ENCODE data around the gene LPCAT4. TPM values are rescaled to one million over a fixed set of nuclear protein-coding genes. Genes with fewer than 3 reads are reported as not detected.

LPCAT4 gene
- total RNA-seq, 1 experiment from 2014 or later = 77.1 TPM

DNA sequence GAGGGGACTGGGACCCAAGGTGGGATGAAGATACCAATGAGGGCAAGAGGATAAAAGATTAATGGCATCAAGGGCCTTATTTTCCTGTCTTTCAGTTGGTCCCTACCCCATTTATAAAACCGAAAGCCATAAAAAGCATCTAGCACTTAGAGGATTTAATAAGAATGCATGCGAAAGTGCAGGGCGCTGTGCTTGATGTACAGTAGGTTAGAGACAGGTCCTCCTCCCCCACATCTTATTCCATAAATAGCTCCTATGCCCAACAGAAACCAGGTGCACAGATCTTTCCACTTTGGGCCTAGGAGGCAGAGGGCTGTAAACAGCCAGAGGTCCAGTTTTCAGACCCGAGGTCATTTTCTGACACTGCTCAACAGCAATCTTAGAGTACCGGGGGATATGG is 1.2 kb downstream of the LPCAT4 start (continued):
- TF ChIP-seq, protein P1, sequence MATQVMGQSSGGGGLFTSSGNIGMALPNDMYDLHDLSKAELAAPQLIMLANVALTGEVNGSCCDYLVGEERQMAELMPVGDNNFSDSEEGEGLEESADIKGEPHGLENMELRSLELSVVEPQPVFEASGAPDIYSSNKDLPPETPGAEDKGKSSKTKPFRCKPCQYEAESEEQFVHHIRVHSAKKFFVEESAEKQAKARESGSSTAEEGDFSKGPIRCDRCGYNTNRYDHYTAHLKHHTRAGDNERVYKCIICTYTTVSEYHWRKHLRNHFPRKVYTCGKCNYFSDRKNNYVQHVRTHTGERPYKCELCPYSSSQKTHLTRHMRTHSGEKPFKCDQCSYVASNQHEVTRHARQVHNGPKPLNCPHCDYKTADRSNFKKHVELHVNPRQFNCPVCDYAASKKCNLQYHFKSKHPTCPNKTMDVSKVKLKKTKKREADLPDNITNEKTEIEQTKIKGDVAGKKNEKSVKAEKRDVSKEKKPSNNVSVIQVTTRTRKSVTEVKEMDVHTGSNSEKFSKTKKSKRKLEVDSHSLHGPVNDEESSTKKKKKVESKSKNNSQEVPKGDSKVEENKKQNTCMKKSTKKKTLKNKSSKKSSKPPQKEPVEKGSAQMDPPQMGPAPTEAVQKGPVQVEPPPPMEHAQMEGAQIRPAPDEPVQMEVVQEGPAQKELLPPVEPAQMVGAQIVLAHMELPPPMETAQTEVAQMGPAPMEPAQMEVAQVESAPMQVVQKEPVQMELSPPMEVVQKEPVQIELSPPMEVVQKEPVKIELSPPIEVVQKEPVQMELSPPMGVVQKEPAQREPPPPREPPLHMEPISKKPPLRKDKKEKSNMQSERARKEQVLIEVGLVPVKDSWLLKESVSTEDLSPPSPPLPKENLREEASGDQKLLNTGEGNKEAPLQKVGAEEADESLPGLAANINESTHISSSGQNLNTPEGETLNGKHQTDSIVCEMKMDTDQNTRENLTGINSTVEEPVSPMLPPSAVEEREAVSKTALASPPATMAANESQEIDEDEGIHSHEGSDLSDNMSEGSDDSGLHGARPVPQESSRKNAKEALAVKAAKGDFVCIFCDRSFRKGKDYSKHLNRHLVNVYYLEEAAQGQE (IDR thresholded peaks at IDR 0.05; ENCODE audit: low read depth) = no peak
- TF ChIP-seq ZBTB33 (IDR thresholded peaks at IDR 0.05; ENCODE audit: extremely low read depth, insufficient replicate concordance, low read length) = no peak
- no peak for TF ChIP-seq EGR1 (IDR thresholded peaks at IDR 0.05; ENCODE audit: low read depth)
- TF ChIP-seq TCF7L2 (IDR thresholded peaks at IDR 0.05; ENCODE audit: borderline replicate concordance, extremely low read depth, insufficient read depth, insufficient read length) = no peak
- TF ChIP-seq RAD21 (IDR thresholded peaks at IDR 0.05; ENCODE audit: low read depth) = no peak
- no peak for TF ChIP-seq CBX3 (IDR thresholded peaks at IDR 0.05; ENCODE audit: low read depth)
- no peak for TF ChIP-seq POLR2A (IDR thresholded peaks at IDR 0.05; ENCODE audit: borderline replicate concordance, extremely low read depth, insufficient read depth, insufficient read length)
- no peak for TF ChIP-seq ZFX (IDR thresholded peaks at IDR 0.05)
- no peak for TF ChIP-seq EZH2 (IDR thresholded peaks at IDR 0.05)
- no peak for TF ChIP-seq FOSL1 (IDR thresholded peaks at IDR 0.05; ENCODE audit: low read depth)
- TF ChIP-seq SIN3A (IDR thresholded peaks at IDR 0.05; ENCODE audit: low read depth) = no peak
